GDM1 (cell line): ENCODE data around the gene MTMR10.

Experiments
- DNase-seq: peaks from one replicate; lab custom pipeline; 2025; lab: John Stamatoyannopoulos, UW

The MTMR10 gene

DNA sequence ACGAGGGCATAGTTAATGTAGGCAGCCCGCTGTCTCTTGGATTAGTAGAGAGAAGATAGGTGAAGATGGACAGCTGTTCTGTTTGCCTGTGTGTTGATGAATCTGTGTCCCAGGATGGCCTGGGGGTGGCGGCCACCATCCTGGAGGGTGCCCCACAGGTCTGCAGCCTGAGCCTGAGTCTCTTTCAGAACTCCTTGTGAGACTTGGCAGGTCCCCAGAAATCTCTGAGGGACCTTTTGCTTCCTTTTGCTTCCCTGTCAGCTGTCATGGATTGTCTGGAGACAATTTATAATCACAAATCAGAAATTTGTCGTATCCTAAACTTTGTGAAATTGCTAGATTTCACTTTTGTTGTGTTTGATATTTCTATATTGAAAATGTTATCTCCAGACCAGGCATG lies 70.3 kb downstream of the MTMR10 start:
- DNase-seq, result no peak

DNA sequence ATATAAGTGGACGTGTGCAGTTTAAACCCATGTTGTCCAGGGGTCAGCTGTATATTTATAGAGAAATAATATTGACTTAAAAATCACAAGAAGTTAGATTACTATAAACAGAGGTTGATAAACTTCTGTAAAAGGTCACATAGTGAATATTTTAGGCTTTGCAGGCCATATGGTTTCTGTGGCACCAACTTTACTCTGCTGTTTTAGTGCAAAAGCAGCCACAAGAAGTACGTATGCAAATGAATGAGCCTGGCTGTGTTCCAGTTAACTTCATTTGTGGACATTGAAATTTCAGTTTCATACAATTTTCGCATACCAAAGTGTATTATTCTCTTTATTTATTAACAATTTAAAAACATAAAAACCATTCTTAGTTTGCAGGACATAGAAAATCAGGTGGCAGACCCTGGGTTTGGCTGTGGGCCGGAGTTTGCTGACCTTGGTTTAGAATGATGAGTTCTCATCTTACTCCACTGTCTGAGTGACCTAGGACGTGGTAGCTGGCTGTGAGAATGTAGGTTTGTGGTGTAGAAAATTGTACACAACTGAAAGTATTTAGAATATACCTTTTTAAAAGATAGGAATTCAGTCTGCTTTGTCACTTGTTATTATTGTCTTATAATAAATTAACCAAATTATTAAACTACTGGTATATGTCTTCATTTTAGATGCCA lies 71.4 kb downstream of the MTMR10 start:
- DNase-seq, result no peak

DNA sequence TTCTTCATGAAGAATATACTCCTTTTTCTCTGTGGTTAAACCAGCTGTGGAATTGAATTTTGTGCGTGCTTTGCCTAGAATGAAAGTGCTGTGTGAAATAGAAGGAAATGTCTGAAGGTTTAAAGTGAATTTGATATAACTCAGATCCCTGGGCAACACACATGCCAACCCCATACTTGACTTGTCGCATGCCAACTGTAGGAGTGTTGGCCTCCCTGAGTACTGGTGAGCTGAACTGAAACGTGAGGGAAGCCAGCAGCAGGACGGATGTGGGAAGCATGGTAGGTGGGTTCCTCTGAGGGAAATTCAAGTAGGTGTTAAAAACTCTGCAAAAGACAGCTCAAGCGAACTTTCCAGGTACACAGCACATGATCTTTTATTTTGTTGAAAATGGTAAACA lies 73.1 kb downstream of the MTMR10 start:
- no peak for DNase-seq

- DNase-seq, result no peak
Measured at GRCh38 chr15:30917675-30918074, 73.8 kb downstream of the MTMR10 start.

DNA sequence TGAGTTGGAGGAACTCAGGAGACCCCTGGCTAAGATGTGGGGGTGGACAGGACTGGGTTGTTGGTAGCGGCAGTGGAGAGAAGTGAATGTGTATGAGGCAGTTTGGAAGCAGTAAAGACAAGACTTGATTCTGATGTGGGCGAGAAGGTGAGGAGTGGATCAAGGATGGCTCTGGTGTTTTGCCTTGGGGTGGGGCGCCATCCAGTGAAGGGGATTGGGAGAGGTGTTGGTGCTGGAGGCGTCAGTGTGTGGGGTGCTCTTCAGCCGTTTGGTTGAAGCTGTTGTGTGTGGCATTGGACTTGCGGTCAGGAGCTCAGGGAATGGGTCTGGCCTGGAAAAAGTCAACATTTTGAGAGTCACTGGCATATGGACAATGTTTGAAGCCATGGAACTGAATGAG lies 74.4 kb downstream of the MTMR10 start:
- DNase-seq, result no peak

GRCh38 chr15:30913761-30914160 lies 77.7 kb downstream of the MTMR10 start:
- DNase-seq, result no peak

DNA sequence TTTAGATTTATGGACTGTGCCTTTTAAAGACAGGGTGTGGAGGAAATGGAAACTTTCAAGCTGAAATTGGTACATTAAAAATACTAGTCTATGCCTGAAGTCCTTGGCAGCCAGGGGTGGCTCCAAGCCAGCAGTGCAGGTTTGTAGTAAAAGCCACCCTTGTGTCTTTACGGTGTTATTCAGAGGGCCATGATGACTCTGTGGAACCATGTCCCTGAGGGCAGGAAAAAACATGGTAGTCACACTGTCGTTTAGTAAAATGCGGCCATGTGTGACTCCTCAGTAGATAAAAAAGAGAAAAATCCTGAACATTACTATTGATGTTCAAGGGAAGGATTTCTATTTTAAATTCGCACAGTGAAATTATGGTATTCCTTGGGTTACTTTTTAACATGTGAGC lies 85.1 kb downstream of the MTMR10 start:
- DNase-seq, result no peak

DNA sequence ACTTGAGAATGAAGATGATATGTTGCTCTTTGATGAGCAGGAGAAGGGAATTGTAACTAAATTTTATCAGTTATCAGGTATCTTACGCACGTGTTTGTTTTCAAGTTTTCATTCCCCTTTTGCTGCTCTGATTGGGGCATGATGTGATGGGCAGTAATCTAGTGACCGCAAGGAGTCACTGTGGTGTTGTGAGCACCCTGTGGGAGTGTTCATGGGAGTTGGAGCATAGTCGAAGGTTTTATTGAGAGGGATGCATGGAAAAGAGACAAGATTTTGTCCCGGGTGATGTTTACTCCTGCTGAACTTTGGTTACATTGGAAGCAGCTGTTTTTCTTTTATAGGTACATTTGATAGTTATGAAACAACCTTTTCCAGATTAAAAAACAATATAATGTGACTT lies 85.6 kb downstream of the MTMR10 start:
- DNase-seq, result no peak

GRCh38 chr15:30904812-30905211 lies 86.6 kb downstream of the MTMR10 start:
- no peak for DNase-seq

- DNase-seq, result peak; percentile 88
Measured at GRCh38 chr15:30903497-30904187, 87.8 kb downstream of the MTMR10 start, which contains the start of gene FAN1. Gene FAN1 (plus strand): TSS chr15:30903915. CDS start chr15:30904664, 749 bp downstream.

GRCh38 chr15:30901889-30902288 lies 89.5 kb downstream of the MTMR10 start:
- no peak for DNase-seq

DNA sequence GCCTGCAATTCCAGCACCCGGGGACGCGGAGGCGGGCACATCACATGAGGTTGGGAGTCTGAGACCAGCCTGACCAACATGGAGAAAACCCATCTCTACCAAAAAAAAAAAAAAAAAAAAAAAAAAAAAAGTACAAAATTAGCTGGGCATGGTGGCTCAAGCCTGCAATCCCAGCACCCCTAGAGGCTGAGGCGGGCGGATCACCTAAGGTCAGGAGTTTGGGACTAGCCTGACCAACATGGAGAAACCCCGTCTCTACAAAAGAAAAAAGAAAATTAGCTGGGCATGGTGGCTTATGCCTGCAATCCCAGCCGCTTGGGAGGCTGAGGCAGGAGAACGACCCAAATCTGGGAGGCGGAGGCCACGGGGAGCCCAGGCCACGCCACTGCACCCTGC lies 95.2 kb downstream of the MTMR10 start:
- DNase-seq, result no peak

- DNase-seq, result no peak
Measured at GRCh38 chr15:30895461-30896210, 95.8 kb downstream of the MTMR10 start.

GRCh38 chr15:30889196-30889595 lies 102.2 kb downstream of the MTMR10 start:
- no peak for DNase-seq
